Hepatic stellate cell (primary cell): ENCODE results near the gene SNX1.
"Not testable (repeated sequence)": the region's sequence is repeated elsewhere in the genome, so short reads cannot be mapped to it uniquely, and the experiment has no call there.

Experiments
- DNase-seq: peaks from one replicate; pipeline ENCODE4 v3.0.0; 2011; ENCODE audit warnings: low spot score

The SNX1 gene

DNA sequence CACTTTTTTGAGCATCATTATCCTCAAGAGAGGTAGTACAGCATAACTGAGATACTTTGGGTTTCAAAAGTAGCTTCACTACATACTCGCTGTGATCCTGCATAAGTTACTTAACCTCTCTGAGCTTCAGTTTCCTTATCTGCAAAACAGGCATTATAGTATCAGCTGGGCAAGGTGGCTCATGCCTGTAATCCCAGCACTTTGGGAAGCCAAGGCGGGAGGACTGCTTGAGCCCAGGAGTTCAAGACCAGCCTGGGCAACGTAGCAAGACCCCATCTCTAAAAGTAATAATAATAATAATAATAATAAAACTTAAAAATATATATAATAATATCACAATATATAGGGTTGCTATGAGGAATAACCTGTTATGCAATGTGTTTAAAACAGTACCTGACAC lies 13.0 kb upstream of the SNX1 start:
- DNase-seq: no peak

DNA sequence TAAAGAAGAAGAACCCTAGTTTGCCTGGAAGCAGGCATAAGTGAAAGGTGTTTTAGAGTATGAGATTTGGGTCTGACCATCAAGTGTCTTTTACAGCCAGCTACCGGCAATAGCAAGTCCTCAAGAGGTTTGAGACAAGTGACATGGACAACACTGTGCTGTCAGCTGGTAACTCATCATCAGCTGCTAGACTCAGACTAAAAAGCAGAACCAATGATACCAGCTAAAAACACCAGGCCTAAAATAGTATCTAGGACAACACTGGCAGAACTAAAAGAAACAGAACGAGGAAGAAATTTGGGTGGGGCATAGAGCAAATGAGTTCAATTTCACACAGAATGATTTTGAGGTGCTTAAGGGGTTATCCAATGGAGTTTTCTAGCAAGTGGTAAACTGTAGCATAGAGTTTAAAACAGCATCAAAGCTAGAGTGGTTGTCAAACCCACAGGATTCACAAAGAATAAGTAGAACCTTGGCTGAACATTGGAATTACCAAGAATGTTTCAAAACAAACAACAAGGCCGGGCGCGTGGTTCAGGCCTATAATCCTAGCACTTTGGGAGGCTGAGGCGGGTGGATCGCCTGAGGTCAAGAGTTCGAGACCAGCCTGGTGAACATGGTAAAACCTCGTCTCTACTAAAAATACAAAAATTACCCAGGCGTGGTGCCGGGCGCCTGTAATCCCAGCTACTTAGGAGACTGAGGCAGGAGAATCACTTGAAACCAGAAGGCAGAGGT lies 6.1 kb upstream of the SNX1 start:
- no peak for DNase-seq

DNA sequence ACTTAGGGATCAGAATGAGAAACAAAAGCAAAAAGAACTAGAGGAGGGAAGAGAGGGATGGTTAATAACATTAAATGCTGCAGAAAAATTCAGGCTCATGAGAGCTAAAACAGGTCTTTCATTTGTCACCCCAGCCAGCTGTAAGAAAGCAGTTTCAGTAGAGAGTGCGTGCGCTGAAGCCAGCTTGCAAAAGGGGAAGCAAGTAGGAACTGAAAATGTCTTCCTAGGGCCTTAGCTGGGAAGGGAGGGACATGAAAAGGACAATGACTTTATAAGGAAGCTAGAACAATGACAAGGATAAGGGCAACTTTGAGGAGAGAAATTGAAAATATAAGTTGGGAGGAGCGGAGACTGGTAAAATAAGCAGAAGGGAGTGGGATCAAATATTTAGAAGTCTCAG lies 5.3 kb upstream of the SNX1 start:
- DNase-seq: no peak

DNA sequence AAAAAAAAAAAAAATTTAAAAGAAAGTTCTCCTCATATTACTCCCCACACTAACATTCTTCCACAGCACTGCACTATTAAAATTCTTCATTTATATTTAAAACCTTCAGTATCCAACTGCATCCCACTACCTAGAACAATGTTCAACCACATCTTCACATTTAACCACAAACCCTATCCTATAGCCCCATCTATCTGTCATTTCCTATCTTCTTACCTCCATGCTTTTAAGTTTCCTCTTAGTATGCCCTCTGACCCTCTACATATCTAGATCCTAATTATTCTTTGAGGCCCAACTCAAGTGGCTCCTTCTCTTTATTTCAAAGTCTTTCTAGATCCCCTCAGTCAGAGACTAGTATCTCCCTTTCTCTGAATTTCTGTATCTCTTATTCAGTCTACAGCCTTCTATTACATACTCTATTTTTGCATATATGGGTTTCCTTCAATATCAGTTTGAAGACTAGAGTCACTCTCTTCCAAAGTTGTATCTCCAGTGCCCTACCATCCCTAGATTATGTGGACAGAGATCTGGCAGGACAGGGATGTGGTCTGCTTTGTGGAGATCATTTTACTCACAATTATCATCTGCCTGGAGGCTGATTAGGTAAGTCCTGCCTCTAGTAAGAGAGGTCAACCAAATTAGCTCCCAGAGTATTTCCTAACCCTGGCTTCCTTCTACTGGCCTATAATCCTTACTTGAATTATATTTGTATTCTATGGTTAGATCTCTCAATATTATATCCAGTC lies 3.5 kb upstream of the SNX1 start:
- DNase-seq: no peak

DNA sequence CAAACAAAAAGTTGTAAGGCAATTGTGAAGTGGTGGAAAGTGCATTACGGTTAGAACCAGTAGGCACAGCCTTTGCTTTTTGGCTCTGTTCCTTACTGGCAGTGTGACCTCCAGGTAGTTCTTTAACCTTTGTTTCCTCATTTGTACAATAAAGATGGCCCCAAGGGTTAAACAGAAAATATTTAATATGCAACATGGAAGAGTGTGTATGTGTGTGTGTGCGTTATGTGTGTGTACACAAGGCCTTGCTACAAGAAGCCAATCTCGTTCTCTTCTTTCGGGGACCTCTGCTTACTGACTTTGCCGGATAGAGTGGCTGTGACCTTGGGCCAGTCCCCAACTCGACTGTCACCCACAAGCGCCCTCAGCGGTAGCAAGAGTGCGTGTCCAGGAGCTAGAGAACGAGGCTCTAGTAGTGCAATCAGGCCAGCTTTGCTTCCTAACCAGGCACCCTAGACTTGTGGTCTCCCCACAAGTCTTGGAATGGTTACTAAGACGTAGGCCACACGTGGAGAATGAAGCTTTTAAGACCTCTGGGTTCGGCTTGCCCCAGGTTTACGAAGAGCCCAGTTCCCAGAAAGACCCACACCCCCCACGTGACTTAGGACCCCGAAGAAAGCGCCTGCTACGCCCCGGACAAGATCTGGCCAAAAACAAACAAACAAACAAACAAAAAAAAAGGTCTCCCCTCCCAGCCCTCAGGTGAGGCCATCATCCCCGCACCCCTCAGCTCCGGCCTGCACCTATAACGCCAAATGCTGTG lies 2.7 kb upstream of the SNX1 start:
- DNase-seq: peak; percentile 44

DNA sequence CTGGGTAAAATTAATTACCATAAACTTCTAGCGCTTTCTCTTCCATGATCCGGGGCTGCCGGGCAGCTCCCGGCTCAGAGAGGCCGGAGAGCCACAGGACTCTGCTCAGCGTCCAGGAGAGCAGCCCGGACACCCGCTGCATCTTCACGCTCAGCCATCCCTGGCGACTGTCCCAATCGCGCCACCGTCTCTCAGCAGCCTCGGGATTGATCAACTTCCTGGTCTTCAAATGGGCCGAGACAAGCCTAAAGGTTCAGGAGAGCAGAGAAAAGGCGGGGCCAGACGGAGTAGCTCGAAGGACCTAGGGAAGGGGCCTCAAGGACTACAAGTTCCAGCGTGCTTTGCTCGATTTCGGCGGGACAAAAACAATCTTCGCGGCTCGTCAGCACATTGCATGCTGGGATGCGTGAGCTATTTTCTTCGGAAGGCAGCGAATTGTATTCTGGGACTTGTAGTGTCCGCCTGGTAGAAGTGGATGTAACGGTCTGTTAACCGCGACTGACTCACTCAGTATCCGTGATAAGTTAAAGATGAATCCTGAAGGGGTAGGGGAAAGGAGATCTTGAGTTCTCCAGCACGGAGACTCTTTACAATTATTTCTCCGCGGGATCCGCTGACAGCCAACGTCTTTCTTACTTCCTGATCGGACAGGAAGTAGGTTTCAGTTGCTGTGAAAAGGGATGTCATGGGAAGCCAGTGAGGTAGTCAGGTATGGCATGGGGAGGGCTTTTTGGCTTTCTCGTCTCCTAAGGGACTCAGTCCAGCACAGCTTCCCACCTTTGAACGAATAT lies 2.0 kb upstream of the SNX1 start, which contains the start of gene CIAO2A:
TSS of gene CIAO2A (minus strand) at position 212 of the 791 bp plus-strand sequence. CDS start at position 142, 70 bp downstream.
- peak; percentile 85 for DNase-seq

DNA sequence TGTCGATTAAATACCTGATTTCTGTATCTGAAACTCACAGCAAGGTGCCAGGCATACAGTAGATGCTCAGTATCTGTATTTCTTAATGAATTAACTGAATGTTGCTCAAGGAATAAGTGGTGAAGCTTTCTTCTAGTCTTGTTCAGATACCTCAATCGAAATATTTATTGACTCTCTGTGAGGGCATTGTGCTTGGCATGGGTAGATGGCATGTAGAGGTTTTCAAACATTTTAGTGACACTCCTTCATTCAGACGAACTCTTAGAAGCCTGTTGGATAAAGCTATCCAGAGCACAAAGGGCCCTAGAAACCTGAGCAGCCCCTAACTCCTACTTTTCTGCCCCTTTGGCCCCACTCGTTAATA lies 369 bp upstream of the SNX1 start:
- no peak for DNase-seq

DNA sequence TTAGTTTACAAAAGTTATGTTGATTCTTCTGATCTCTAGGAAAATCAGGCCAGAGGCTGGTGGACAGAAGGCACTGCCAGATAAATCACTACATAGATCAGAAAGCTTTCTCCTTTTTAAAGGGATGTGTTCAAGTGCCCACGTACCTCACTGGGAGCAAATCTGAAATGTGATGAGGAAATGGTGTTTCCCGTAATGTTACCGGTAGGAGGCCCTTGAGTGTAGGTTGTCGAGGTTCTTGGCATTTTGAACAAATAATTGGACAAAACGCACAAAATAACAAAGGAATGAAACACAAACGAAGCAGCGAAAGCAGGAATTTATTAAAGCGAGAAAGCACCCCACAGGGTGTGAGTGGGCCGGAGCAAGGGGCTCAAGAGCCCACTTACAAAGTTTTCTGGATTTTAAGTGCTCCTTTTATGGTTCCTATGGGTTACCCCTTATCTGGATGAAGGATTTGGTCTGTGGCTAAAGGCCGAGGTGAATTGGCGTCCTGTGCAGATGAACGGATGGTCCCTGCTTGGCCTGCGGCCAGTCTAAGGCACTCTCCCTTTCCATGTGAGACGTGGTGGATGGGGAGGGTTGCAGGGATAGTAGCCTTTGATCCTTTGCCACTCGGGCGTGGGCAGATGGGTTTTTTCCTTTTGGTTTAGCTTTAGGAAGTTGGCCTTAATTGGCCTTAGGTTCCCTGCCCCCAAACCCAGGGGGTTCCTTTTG lies 1.0 kb downstream of the SNX1 start:
- peak; percentile 28 for DNase-seq

DNA sequence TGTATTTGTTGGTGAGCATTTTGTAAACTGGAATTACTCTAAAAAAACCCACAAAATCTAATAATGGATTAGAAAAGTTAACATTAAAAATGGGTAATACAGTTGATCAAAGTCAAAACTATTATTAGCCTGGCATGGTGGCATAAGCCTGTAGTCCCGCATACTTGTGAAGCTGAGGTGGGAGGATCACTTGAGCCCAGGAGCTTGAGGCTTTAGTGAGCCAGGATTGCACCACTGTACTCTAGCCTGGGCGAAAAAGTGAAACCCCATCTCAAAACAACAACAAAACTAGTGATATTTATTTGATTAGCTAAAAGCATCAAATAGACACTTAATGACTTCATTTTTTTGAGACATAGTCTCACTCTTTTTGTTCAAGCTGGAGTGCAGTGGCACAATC lies 3.6 kb downstream of the SNX1 start:
- no peak for DNase-seq

DNA sequence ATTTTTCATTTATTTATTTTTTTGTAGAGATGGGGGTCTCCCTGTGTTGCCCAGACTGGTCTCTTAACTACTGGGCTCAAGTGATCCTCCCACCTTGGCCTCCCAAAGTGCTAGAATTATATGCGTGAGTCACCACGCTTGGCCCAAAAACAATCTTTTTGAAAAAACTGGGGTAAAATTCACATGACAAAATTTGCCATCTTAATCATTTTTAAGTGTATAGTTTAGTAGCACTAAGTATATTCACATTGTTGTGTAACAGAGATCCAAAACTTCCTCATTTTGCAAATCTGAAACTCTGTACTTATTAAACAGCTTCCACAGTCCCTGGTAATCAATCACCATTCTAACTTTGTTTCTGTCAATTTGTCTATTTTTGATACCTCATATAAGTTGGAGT lies 5.2 kb downstream of the SNX1 start:
- no peak for DNase-seq

DNA sequence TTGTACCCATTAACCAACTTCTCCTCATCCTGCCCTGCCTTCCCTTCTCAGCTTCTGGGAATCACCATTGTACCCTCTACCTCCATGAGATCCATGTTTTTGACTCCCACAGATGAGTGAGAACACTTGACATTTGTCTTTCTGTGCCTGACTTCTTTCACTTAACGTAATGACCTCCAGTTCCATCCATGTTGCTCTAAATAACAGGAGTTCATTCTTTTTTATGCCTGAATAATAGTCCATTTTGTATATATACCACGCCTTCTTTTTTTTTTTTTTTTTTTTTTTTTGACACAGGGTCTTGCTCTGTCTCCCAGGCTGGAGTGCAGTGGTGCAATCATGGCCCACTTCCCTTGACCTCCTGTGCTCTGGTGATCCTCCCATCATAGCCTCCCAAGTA lies 6.7 kb downstream of the SNX1 start:
- no peak for DNase-seq

DNA sequence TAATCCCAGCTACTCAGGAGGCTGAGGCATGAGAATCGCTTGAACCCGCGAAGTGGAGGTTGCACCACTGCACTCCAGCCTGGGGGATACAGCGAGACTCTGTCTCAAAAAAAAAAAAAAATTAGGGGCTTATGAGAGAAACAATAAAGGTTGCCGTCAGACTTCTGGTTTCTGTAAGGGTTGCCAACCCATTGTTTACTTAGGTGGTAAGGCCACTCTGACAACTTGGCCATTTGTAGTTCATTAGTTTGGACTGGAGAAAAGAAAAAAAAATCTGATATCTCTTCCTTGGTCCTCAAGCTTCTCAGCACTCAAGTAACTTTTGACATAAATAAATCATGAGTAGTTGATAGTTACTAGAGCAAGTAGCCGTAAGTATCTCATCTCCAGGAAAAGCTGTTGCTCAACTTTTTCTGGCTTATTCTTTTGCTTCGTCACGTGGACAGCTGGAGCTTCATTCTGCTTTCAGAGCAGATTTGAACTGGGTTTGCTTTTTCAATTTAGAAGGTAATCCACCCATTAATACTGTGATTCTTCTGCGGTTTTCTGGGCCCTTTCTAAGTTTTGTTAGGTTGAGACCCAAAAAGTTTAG lies 9.4 kb downstream of the SNX1 start:
- DNase-seq: no peak

DNA sequence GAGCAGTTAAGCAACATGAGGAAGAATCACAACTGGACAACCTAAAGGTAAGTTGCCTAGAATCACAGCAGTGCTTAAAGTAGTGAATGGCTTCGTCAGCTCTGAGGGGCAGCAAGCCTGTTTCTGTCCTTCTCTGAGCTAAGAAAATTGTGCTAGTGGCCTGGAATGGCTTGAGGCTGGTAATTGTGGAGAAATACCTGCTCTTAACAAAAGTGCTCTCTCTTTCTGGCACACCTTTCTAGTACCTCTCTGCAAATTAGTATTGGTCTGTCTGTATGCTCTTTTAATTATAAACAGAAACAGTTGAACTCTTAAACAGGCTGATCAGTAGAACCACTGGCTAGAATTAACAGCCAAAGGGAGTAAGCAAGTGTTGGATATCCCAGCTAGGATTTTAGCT lies 11.6 kb downstream of the SNX1 start:
- no peak for DNase-seq

DNA sequence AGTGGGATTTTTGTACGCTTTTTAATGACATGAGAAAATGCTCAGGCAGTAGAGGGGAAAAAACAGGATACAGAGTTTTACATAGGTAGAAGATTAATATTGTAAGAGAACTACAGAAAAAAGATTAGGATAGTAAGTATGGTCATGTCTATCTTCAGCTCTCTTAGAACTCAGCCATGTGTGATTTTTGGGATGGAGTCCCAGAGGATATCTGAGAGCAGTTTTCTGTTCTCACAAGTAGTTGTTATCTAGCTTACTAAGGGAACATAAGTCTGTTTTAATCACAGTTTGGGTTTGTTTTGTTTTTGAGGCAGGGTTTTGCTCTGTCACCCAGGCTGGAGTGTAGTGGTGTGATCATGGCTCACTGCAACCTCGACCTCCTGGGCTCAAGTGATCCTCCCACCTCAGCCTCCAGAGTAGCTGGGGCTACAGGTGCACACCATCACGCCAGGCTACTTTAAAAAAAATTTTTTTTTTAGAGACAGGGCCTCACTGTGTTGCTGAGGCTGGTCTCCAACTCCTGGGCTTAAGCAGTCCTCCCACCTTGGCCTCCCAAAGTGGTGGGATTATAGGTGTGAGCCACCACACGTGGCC lies 14.4 kb downstream of the SNX1 start:
- DNase-seq: not testable (repeated sequence)

DNA sequence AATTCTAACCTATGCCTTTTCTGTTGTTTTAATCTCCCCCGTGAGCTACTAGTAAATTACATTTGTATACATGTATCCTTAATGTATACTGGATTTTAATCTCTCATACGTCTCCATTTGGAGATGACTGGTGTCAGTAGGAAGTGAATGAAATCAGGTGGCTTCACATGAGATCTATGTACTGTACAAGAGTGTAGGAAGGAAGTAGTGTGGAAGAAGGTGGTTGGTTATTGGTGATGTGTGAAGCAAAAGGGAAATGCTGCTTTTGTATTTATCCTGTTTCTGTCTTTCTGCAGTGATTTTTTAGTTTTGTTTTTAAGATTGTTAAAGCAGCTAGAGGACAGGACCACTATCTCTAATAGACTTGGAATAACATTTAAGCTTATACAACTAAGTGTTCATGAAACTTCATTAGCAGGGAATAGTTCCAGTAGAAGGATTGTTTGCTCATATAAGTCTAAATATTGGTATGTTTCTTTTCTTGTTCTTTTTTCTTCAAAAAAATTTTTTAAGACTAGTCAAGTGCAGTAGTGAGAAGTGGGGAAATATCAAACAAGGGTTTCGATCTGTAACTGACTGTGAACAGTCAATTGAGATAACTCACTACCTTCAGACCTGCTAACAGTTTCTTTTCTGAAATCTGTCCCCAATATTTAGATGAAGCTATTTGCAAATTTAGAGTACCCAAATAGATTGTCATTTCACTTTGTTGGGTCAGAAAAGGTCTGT lies 15.3 kb downstream of the SNX1 start:
- DNase-seq: no peak

DNA sequence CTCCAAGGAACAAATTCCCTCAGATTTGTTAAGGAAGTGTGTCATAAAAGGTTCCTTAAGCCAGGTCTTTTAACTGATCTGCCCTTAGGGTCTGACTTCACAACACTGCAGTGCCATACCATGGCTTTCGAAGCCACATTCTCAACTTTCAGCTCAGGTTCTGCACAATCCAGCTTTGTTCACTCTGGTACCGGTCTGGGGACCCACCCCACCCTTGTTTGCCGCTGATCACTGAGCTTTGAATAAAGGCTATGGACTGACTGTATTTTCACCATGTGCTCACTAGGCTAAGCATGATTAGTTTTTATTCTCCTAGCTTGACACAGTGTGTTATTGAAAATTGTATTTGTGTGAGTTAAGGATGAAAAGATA lies 15.9 kb downstream of the SNX1 start:
- DNase-seq: no peak

DNA sequence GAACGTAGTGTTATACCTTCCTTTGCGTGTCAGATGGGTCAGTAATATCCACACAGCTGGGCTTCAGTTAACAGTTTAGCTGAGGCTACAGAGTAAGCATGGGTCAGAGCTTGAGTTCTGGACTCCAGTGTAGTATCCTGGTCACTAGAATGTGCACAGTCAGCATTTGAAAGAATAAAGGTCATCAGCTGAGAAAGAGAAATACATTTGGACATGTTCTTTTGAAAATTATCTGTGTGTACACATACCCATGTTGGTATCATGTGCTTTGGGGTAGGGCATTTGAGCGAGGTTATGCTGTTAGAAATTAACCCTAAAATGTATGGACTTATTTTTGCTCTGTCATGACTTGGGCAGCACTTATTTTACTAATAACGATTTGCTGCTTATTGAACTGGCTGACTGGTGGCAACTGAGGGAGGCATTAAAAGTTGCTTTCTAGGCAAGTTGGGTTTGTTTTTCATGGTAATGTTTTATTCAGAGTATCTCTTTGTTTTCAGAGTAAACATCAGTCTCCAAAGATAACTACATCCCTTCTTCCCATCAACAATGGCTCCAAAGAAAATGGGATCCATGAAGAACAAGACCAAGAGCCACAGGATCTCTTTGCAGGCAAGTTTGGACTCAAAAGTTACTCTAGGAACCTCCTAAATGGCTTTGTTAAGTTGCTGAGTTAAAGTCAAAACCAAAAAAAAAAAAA lies 16.4 kb downstream of the SNX1 start:
- no peak for DNase-seq

DNA sequence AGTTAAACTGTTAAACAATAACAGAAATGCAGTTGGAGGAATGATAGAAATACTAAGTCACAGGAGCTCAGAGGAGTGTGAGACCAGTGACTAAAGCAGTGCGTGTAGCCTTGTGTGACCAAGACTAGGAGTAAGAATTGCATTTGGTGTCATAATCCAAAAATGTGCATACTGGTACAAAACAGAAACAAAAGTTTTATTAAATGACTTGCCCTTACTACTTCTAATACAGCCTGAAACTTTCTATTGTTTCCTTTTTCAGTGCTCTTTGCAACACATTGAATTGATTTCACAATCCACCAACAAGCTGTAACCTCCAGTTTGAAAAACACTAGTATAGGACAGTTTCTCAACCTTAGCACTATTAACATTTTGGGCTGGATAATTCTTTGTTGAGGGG lies 17.1 kb downstream of the SNX1 start:
- DNase-seq: no peak

DNA sequence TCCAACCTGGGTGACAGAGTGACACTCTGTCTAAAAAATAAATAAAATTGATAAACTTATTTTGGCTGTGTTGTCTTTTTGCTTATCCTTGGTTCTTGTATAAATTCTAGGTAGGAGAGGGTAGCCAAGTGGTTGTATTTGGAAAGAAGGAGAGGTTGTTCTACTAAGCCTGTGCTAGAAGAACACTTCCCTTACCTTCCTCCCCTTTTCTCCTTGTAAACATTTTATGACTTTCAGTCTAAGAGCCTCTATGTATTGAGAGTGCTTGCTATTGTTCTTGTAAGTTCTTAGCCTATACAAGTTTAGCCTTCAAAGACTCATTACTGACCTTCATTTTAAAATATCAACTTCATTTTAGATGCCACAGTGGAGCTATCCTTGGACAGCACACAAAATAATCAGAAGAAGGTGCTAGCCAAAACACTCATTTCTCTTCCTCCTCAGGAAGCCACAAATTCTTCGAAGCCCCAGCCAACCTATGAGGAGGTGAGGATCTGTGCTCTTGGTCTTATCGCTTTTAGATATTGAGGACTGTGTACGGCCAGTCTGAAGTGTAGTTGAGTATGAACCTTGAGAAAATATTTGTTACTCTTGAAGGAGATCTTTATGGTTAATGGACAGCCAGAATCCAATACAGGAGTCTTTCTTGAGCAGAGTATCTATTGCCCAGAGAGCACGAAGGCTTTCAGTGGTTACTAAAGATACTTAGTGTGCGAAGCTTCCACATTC lies 22.1 kb downstream of the SNX1 start:
- no peak for DNase-seq
